Mesodermal cell (in vitro differentiated cells): ENCODE measurements around the gene BICD1.

ENCODE experiments used
- H3K27ac ChIP-seq: 2 replicates; pipeline ENCODE4 v1.7.0; 2013; ENCODE audit warnings: mild to moderate bottlenecking, low read depth, low read length, moderate library complexity; ENCODE audit not compliant: severe bottlenecking
- H3K36me3 ChIP-seq: 2 replicates; pipeline ENCODE4 v1.7.1; 2013; ENCODE audit warnings: mild to moderate bottlenecking, low read length, moderate library complexity; ENCODE audit not compliant: control insufficient read depth, insufficient read depth
- H3K4me1 ChIP-seq: one replicate; pipeline ENCODE4 v1.7.1; 2013; ENCODE audit warnings: mild to moderate bottlenecking, low read length; ENCODE audit not compliant: insufficient read depth, control insufficient read depth, poor library complexity, severe bottlenecking
- H3K4me3 ChIP-seq: 2 replicates; pipeline ENCODE4 v1.7.0; 2013; ENCODE audit warnings: low read length, control low read depth, mild to moderate bottlenecking; ENCODE audit not compliant: insufficient read depth, poor library complexity, severe bottlenecking; ENCODE audit errors: extremely low read depth
- H3K9me3 ChIP-seq: 2 replicates; pipeline ENCODE4 v1.7.1; 2013; ENCODE audit warnings: mild to moderate bottlenecking, low read length, moderate library complexity; ENCODE audit not compliant: control insufficient read depth
- WGBS, 2 experiments: methylation state at CpG; one replicate each; pipeline ENCODE4 v1.1.5; 2013; ENCODE audit warnings: missing lambda C conversion rate in 2 of 2; ENCODE audit not compliant: insufficient coverage in 2 of 2; 5-methylcytosine and 5-hydroxymethylcytosine counted together

BICD1 gene

DNA sequence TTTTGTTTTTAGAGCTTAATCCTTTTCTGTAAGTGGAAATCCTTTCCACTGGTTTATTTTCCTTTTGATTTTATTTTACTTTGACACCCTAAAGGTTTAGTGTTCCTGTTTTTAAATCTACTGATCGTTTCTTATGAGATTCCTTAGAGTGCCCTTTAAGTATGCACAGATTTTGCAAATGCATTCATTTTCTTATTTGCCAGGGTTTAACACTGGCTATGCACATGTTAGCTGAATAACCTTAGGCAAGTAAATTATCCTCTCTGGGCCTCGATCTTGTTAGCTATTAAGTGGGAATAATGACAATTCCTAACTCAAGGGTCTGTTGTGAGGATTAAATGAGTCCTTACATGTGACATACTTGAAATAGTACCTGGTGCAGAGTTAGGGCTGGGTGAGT is 136.0 kb downstream of the BICD1 start:
- H3K27ac ChIP-seq = no peak overlapping the region
- H3K9me3 ChIP-seq = peaks cover 6% of the 10 kb centered on the region
- 100% methylated on average over 1 of the region's 2 CpGs; no CpG with 5 or more reads in 1 of the 2 experiments for WGBS, 2 experiments

DNA sequence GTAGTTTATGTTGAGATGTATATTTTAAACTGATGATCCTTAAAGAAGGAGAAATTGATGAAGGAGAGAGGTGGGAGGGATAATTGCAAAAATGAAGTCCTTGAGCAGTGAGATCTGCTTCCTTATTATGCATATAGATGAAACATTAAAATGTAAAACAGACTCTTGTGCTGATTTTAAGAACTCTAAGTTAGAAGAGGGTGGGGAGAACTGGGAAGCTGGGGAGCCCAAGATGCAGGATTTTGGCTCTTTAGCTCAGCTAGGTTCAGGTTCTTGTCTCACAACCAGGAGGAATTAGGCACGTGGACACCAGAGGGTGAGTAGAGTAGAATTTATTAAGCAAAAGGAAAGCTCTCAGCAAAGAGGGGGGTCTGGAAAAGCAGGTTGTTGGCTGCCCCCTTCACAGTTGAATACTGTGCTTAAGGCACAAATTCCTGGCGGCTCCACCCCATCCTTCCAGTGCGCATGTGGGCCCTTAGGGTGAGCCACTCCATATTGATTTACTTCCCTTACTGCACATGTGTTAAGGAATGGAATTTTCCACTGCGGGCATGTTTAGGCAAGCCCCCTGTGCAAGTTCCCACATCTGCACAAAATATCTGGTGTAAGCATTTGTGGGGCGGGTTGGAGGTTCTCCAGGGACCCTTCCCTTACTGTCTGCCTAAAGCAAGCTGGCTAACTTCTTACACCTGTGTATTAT is 141.9 kb downstream of the BICD1 start:
- Histone ChIP-seq H3K27ac (peak overlapping the region; percentile 52), H3K4me3 (no peak overlapping the region), H3K36me3 (peaks cover 3% of the 10 kb centered on the region), H3K4me1 (no peaks in the 10 kb centered on the region), H3K9me3 (peaks cover 9% of the 10 kb centered on the region)
- WGBS, 2 experiments = 88 to 100% methylated on average over 2 to 3 of the region's 5 CpGs

More for the DNA sequence above, 136.0 kb downstream of the BICD1 start:
- Histone ChIP-seq H3K4me1 (peaks cover 7% of the 10 kb centered on the region), H3K4me3 (no peak overlapping the region), H3K36me3 (peaks cover 3% of the 10 kb centered on the region)

DNA sequence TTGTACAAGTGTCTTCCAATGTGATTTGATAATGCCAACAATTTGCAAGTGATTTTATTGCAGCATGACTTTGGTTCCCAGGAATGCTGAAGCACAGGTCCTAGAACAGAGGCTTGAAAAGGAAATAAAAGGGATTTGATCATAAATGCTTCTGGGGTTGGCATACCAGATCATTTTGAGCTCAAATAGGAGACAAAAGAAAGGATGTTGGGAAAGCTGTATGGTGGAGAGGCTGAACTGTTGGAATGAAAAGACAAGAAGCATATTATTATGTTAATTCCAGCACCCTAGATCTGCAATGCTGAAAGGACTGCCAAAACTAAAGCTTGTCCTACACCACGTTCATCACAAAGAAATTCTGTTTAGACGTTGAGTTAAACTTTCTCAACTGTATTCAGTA is 143.1 kb downstream of the BICD1 start:
- peaks cover 9% of the 10 kb centered on the region for H3K9me3 ChIP-seq
- no CpG with 5 or more reads among the region's 2 CpGs for WGBS, 2 experiments
- peaks cover 3% of the 10 kb centered on the region for H3K36me3 ChIP-seq
- H3K4me3 ChIP-seq = no peak overlapping the region
- no peak overlapping the region for H3K27ac ChIP-seq
- no peaks in the 10 kb centered on the region for H3K4me1 ChIP-seq

DNA sequence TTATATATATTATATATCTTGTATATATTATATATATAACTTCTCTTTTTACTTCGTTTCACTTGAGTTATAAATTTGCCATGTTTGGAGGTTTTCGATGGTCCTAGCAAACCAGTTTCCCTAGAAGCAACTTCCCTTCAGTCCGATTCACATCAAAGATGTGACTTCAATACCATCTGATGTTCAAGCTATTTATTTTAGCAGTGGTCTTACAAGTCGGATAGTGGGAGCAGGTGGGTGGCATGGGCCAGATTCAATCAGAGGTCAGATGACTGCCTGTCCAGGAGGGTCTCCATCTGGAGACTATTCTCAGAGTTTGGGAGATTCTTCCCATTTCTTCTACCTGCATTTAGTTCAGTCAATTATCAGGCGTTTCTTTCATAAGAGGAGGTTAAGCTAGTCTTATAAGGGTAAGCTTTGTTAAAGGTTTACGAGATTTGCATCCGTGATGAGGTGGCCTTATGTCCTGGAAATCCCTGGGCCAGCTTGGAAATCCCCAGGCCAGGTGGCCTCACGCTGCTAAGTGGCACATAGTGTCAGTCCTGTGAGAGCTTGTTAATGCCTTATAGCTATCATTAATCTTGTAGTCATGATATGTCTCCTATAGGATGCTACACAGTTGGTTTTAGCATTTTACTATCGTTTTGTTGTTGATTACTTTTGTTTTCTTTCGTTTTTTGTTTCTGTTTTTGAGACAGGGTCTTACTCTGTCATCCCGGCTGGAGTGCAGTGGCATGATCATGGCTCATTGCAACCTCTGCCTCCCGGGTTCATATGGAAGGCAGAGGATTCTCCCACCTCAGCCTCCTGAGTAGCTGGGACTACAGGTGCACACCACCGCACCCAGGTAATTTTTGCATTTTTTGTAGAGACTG is 145.8 kb downstream of the BICD1 start:
- Histone ChIP-seq H3K4me1 (no peaks in the 10 kb centered on the region), H3K9me3 (peaks cover 3% of the 10 kb centered on the region), H3K27ac (no peak overlapping the region), H3K4me3 (no peak overlapping the region), H3K36me3 (no peaks in the 10 kb centered on the region)
- WGBS, 2 experiments = 94% methylated on average over 7 to 10 of the region's 13 CpGs

DNA sequence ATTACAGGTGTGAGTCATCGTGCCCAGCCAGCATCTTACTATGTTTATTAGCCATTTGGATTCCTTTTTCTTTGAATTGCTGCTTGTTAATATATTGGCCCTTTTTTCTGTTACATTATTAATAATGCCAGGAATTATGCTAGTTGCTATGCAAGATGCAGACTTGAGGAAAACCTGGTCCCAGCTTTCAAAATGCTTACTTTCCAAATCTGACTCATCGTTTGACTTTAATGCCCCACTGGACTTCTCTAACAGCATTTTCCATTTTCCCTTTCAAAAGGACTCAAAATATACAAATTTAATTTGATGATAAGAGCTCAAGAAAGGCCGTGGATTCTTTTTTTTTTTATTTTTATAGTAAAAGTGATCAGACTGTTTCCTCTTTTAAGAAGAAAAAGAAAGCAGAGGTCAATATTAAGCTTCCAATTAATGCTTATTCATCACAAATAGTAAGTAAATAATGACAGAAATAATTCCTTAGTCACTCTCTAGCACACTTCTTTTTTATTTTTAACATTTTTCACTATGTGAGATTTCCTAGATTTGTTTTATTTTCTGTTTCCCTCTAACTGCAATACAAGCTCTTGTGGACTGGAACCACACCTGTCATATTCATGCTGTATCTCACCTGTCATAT is 146.6 kb downstream of the BICD1 start:
- Histone ChIP-seq H3K27ac (no peak overlapping the region), H3K4me3 (no peak overlapping the region), H3K9me3 (no peaks in the 10 kb centered on the region), H3K4me1 (no peaks in the 10 kb centered on the region), H3K36me3 (no peaks in the 10 kb centered on the region)
- 100% methylated on average over 1 of the region's 3 CpGs; no CpG with 5 or more reads in 1 of the 2 experiments for WGBS, 2 experiments

DNA sequence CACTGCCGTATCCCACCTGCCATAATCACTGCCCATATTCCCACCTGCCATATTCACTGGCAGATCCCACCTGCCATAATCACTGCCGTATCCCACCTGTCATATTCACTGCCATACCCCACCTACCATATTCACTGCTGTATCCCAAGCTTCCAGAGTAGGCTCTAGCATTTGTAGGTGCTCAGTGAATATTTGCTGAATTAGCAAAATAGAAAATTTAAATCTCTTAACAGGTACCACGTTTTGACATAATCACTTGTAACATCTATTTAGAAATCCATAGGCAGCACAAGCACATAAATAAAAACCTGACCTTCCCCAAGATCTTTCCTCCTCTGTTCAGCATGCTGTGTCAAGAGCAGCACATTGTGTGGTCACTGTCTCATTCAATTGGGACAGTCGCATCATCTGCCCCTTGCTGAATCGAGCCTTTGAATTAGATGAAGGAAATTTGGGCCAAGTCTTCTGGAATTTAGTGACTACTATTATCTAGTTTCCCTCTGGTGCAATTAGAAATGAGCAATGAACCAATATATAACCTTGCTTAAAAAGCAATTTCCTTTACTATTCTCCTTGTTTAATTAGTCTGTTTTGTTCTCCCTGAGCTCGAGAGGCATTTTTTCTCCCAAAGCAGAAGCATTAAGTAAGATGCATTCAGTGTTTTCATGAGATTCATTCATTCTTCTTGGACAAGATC is 147.8 kb downstream of the BICD1 start:
- Histone ChIP-seq H3K4me1 (no peaks in the 10 kb centered on the region), H3K36me3 (no peaks in the 10 kb centered on the region), H3K4me3 (no peak overlapping the region), H3K9me3 (no peaks in the 10 kb centered on the region), H3K27ac (no peak overlapping the region)
- 86 to 92% methylated on average over 1 to 3 of the region's 6 CpGs for WGBS, 2 experiments

DNA sequence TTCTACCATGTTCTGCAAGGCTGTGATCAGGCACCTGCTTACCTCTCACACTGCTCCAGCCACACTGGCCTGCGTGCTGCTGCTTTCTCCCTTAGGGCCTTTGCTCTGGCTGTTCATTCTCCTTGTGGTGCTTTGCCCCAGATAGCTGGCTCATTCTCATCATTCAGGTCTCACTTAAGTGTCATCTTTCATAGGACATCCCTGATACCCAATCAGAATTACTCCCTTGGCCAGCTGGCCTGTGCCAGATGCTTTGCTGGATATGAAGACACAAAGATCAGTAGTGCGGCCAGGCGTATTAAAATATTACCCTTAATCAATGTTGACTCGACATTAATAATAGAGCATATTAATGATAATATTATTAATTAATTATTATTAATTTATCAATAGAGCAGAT is 148.9 kb downstream of the BICD1 start:
- H3K9me3 ChIP-seq = no peaks in the 10 kb centered on the region
- H3K36me3 ChIP-seq = no peaks in the 10 kb centered on the region
- WGBS, 2 experiments = 87 to 90% methylated on average over 1 of the region's 4 CpGs
- no peak overlapping the region for H3K4me3 ChIP-seq
- H3K27ac ChIP-seq = no peak overlapping the region
- H3K4me1 ChIP-seq = no peaks in the 10 kb centered on the region

DNA sequence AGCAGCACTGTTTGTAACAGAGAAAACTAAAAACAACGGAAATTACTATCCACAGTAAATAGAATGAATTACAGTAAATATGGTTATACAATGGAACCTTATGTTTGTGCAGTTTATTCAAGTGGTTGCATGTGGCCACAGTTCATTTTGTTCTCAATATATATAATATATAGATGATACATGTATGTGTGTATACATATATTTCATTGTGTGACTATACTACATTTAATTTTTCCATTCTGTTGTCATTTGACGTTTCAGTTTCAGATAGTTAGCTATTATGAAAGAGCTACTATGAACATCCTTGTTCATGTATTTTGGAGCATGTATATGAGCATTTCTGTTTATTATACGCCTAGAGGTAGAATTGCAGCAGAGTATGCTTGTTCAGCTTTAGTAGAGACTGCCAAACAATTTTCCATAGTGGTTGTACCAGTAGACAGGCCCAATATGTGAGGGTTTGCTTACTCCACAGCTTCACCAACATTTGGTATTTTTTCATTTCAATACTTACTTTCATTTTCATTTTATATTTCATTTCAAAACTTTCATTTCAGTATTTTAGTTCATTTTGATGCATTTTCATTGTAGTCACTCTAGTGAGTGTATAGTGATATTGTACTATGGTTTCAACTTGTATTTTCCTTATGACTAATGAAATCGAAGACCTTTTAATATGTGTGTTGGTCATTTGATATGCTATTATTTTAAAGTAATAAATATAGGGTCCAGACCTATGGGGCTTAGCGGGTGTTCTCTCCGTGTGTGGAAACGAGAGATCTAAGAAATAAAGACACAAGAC is 151.2 kb downstream of the BICD1 start:
- Histone ChIP-seq H3K36me3 (no peaks in the 10 kb centered on the region), H3K4me1 (no peaks in the 10 kb centered on the region), H3K4me3 (no peak overlapping the region), H3K27ac (no peak overlapping the region), H3K9me3 (no peaks in the 10 kb centered on the region)
- 100% methylated on average over 4 of the region's 7 CpGs for WGBS, 2 experiments

DNA sequence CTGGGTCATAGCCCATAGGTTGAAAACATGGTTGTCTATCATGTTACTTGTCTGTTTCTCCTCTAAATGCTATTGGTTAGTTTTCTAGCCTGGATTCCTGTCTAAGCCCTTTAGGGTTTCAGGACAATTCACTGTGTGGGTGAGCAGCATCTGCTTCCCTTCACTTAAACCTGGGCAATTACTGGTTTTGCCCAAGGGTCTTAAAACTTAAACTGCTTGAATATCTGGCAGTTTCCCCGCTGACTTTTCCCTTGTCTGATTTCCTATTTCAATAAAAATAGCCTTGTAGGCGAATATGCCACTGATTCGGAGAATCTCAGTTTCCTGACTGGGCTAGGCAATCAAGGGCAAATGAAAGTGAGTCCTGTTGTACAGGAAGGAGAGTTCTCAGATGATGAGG is 154.0 kb downstream of the BICD1 start:
- no peak overlapping the region for H3K4me3 ChIP-seq
- H3K4me1 ChIP-seq = no peaks in the 10 kb centered on the region
- H3K36me3 ChIP-seq = no peaks in the 10 kb centered on the region
- H3K9me3 ChIP-seq = no peaks in the 10 kb centered on the region
- whole genome bisulfite sequencing, 2 experiments = 96% methylated on average over 3 of the region's 3 CpGs; no CpG with 5 or more reads in 1 of the 2 experiments
- no peak overlapping the region for H3K27ac ChIP-seq

DNA sequence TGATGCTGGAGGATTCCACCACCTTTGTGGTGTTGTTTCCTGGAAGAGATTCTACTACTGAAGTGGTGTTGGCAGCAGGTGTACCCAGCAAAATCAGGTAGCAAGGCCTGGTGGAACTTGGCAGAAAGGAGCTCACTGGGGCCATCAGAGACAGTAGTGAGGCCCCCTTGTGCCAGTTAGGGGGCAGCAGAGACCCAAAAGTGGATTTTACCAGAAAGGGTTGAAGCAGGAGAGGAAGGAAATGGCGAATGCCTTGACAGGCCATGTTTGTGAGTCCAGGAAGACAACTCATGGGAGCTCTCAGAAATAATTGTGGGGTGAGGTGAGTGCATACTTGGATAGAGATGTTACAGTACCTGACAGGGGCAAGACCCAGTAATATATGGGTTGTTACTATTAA is 155.0 kb downstream of the BICD1 start:
- no peaks in the 10 kb centered on the region for H3K4me1 ChIP-seq
- no peaks in the 10 kb centered on the region for H3K36me3 ChIP-seq
- WGBS, 2 experiments = 90 to 100% methylated on average over 1 of the region's 1 CpG
- H3K4me3 ChIP-seq = no peak overlapping the region
- H3K27ac ChIP-seq = no peak overlapping the region
- H3K9me3 ChIP-seq = no peaks in the 10 kb centered on the region
